ENCODE measurements around the gene PITPNC1. TPM values are rescaled to one million over a fixed set of nuclear protein-coding genes. Genes with fewer than 3 reads are reported as not detected.
"Not testable (repeated sequence)": the region's sequence is repeated elsewhere in the genome, so short reads cannot be mapped to it uniquely, and the experiment has no call there.

Gene PITPNC1
- polyA plus RNA-seq, 12 donors: 8.8 to 23.8 (median 13.2) TPM; not detected in 1

GRCh38 chr17:67461228-67461780, 84.2 kb downstream of the PITPNC1 start:
- DNase-seq: no peak

- DNase-seq: no peak
These were observed 84.8 kb downstream of the PITPNC1 start for GRCh38 chr17:67461876-67462275.

GRCh38 chr17:67466251-67466796, 89.2 kb downstream of the PITPNC1 start:
- DNase-seq: no peak

- no peak for DNase-seq
These were observed 90.7 kb downstream of the PITPNC1 start for GRCh38 chr17:67467500-67468455.

- no peak for DNase-seq
These were observed 92.3 kb downstream of the PITPNC1 start for GRCh38 chr17:67469208-67469980.

GRCh38 chr17:67470163-67470562, 93.1 kb downstream of the PITPNC1 start:
- no peak for DNase-seq

GRCh38 chr17:67471118-67471517, 94.0 kb downstream of the PITPNC1 start:
- DNase-seq: no peak

- not testable (repeated sequence) for DNase-seq
These were observed 95.5 kb downstream of the PITPNC1 start for GRCh38 chr17:67472606-67473005.

- DNase-seq: no peak
These were observed 97.1 kb downstream of the PITPNC1 start for GRCh38 chr17:67474081-67474661.

- DNase-seq: peak; percentile 65
These were observed 98.3 kb downstream of the PITPNC1 start for GRCh38 chr17:67475161-67475937.

- no peak for DNase-seq
These were observed 99.8 kb downstream of the PITPNC1 start for GRCh38 chr17:67476787-67477335.

GRCh38 chr17:67477687-67478086, 100.6 kb downstream of the PITPNC1 start:
- DNase-seq: no peak

- no peak for DNase-seq
These were observed 101.4 kb downstream of the PITPNC1 start for GRCh38 chr17:67478401-67479041.

- no peak for DNase-seq
These were observed 102.1 kb downstream of the PITPNC1 start for GRCh38 chr17:67479148-67479547.

- not testable (repeated sequence) for DNase-seq
These were observed 103.9 kb downstream of the PITPNC1 start for GRCh38 chr17:67480959-67481358.

GRCh38 chr17:67481808-67482207, 104.7 kb downstream of the PITPNC1 start:
- no peak for DNase-seq

- DNase-seq: no peak
These were observed 105.7 kb downstream of the PITPNC1 start for GRCh38 chr17:67482764-67483163.

GRCh38 chr17:67484261-67484660, 107.2 kb downstream of the PITPNC1 start:
- no peak for DNase-seq

- DNase-seq: no peak
These were observed 108.6 kb downstream of the PITPNC1 start for GRCh38 chr17:67485666-67486065.

- DNase-seq: no peak
These were observed 110.4 kb downstream of the PITPNC1 start for GRCh38 chr17:67487506-67487905.
